CD4-positive, alpha-beta T cell (primary cell): ENCODE data around the gene JAZF1. TPM values are rescaled to one million over a fixed set of nuclear protein-coding genes. Genes with fewer than 3 reads are reported as not detected.
"Not testable (repeated sequence)": the region's sequence is repeated elsewhere in the genome, so short reads cannot be mapped to it uniquely, and the experiment has no call there.

Source experiments
- ATAC-seq: fragments of 200-7000 bp; cut with Tn5 transposase; one replicate; pipeline ENCODE4 v1.10.0; 2022; ENCODE audit warnings: mild to moderate bottlenecking; ENCODE audit not compliant: poor library complexity
- CTCF ChIA-PET: fragments of 350-600 bp; sonication (Branson Sonifier 250); formaldehyde crosslinking; loops from one replicate; lab custom pipeline; 2021; ENCODE audit warnings: antibody characterized with exemption, inconsistent platforms; lab: Charles Lee
- POLR2A ChIA-PET: fragments of 350-600 bp; sonication (Branson Sonifier 250); formaldehyde crosslinking; loops from one replicate; lab custom pipeline; 2021; ENCODE audit warnings: antibody characterized with exemption, inconsistent platforms; lab: Charles Lee
- DNase-seq, 14 experiments: peaks; one replicate each; pipeline ENCODE4 v3.0.0-alpha.2; 2013 to 2020; ENCODE audit warnings: mixed read lengths in 2 of 14
- H3K27ac ChIP-seq, 2 donors: one replicate each; pipeline versions ENCODE4 v1.5.1 to v1.7.0; 2013; ENCODE audit warnings: low read length in 2 of 2, low read depth in 1 of 2, mild to moderate bottlenecking in 1 of 2
- H3K27me3 ChIP-seq, 2 experiments: 1 replicate in 1 of 2; 2 replicates in 1 of 2; pipeline versions ENCODE4 v1.6.1 to v1.7.0; 2013; ENCODE audit warnings: low read length in 2 of 2, control low read depth in 1 of 2, mild to moderate bottlenecking in 1 of 2, moderate library complexity in 1 of 2; ENCODE audit not compliant: insufficient read depth in 2 of 2, control insufficient read depth in 1 of 2
- H3K36me3 ChIP-seq: one replicate; pipeline ENCODE4 v1.6.1; 2013; ENCODE audit warnings: low read length, control low read depth; ENCODE audit not compliant: insufficient read depth
- H3K4me1 ChIP-seq: one replicate; pipeline ENCODE4 v1.6.1; 2013; ENCODE audit warnings: low read length, control low read depth; ENCODE audit not compliant: insufficient read depth
- H3K4me3 ChIP-seq: one replicate; pipeline ENCODE4 v1.5.1; 2013; ENCODE audit warnings: mild to moderate bottlenecking, low read length, moderate library complexity
- H3K9me3 ChIP-seq, 2 experiments: 1 replicate in 1 of 2; 2 replicates in 1 of 2; pipeline versions ENCODE4 v1.6.1 to v1.7.0; 2013; ENCODE audit warnings: low read length in 2 of 2, mild to moderate bottlenecking in 2 of 2, control low read depth in 1 of 2, moderate library complexity in 1 of 2; ENCODE audit not compliant: control insufficient read depth in 1 of 2, insufficient read depth in 1 of 2
- H3K27ac Mint-ChIP-seq: one replicate; pipeline ENCODE4 v1.8.0; 2020; ENCODE audit warnings: mixed read lengths
- H3K27me3 Mint-ChIP-seq: one replicate; pipeline ENCODE4 v1.8.0; 2021; ENCODE audit warnings: mixed read lengths
- H3K36me3 Mint-ChIP-seq: one replicate; pipeline ENCODE4 v1.8.0; 2021; ENCODE audit warnings: low read depth, mixed read lengths
- H3K4me1 Mint-ChIP-seq: one replicate; pipeline ENCODE4 v1.8.0; 2021; ENCODE audit warnings: low read depth, mixed read lengths
- H3K4me3 Mint-ChIP-seq: one replicate; pipeline ENCODE4 v1.8.0; 2020; ENCODE audit warnings: mild to moderate bottlenecking, mixed read lengths
- H3K9me3 Mint-ChIP-seq: one replicate; pipeline ENCODE4 v1.8.0; 2020; ENCODE audit warnings: mixed read lengths
- CTCF ChIP-seq: fragments of 200-600 bp; IDR thresholded peaks from one replicate; pipeline ENCODE4 v1.8.0; 2022; ENCODE audit warnings: antibody characterized with exemption, mild to moderate bottlenecking
- intact Hi-C, 2 experiments: fragments of 100-400 bp; cut with DNase I in 1 of 2; cut with micrococcal nuclease in 1 of 2; formaldehyde crosslinking; loops; one replicate each; pipeline versions ENCODE4 v1.15.1 to v1.9.0; 2023 to 2025; cut with DNase I, micrococcal nuclease
- total RNA-seq, 174 experiments: library from RNA in 2 of 174; stranded (reverse) in 2 of 174; gene quantifications; one replicate each; pipeline ENCODE4 v1.2.3 and lab custom pipeline; 2021 to 2026

Gene JAZF1
- total RNA-seq, 2 experiments from 2014 or later: 9.9 to 11.1 TPM

DNA sequence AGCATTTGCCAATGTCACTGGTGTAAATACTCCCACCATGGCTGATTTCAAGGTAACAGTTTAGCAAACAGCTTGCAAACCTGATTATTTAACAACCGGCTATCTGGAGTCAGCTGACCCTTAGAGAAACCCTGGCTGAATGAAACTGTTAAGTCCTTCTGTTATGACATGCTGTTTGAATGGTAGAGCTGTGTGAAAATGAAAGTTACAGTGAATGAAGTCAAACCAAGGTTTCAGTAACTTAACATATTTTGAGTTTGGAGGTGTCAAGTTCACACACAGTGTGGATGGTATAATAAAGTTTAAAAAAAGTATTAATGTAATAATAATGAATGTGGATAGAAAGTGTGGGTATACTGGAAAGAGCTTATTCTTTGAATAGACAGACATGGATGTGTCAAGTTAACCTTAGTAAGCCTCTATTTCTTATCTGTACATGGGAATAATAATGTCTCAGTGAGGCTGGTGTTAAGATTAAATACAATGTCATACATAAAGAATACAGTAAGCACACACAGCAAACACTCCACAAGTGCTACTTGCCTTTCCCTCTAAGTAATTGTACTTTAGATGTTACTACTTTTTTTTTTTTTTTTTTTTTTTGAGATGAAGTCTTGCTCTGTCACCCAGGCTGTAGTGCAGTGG lies 290.3 kb downstream of the JAZF1 start:
- ATAC-seq: no peak
- no peak overlapping the region for H3K4me3 ChIP-seq
- CTCF ChIA-PET: interaction anchor here (0.6 kb wide), 1 partner anchor 137 kb away, joined by 3 read pairs; no protein-coding TSS in a partner anchor
- Mint-ChIP-seq H3K27ac (no peak overlapping the region), H3K27me3 (no peaks in the 10 kb centered on the region), H3K9me3 (no peaks in the 10 kb centered on the region), H3K4me3 (no peak overlapping the region), H3K36me3 (peaks cover 33% of the 10 kb centered on the region), H3K4me1 (peaks cover 2% of the 10 kb centered on the region)
- intact Hi-C loops: no loop called here
- TF ChIP-seq CTCF: no peak
- POLR2A ChIA-PET: interaction anchor here (0.8 kb wide), 1 partner anchor 10 kb away, joined by 3 read pairs; no protein-coding TSS in a partner anchor
- no peaks in the 10 kb centered on the region for H3K27me3 ChIP-seq
- no peaks in the 10 kb centered on the region for H3K9me3 ChIP-seq
- no peak for DNase-seq
- H3K36me3 ChIP-seq: peaks cover 9% of the 10 kb centered on the region
- H3K27ac ChIP-seq: no peak overlapping the region
- no peaks in the 10 kb centered on the region for H3K4me1 ChIP-seq

DNA sequence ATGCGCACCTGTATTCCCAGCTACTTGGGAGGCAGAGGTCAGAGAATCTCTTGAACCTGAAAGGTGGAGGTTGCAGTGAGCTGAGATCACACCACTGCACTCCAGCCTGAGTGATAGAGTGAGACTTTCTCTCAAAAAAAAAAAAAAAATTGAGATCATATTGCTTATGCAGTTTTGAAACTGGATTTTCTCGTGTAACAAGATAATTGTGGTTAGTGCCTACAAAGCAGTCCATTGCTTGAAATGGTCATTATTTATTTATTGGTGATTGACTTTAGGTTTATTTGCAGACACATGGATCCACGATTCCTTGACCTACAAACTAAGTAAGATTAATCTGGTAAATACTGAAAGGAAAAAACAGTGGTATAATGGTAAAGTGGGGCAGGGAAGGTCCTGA lies 290.8 kb downstream of the JAZF1 start:
- no peaks in the 10 kb centered on the region for H3K4me1 ChIP-seq
- Mint-ChIP-seq H3K36me3 (peaks cover 33% of the 10 kb centered on the region), H3K9me3 (no peaks in the 10 kb centered on the region), H3K27ac (no peak overlapping the region), H3K27me3 (no peaks in the 10 kb centered on the region), H3K4me3 (no peak overlapping the region), H3K4me1 (no peaks in the 10 kb centered on the region)
- H3K4me3 ChIP-seq: no peak overlapping the region
- no peak for TF ChIP-seq CTCF
- POLR2A ChIA-PET: interaction anchor here (0.8 kb wide), 1 partner anchor 11 kb away, joined by 3 read pairs; no protein-coding TSS in a partner anchor
- intact Hi-C loops: no loop called here
- no peak overlapping the region for H3K27ac ChIP-seq
- H3K27me3 ChIP-seq: no peaks in the 10 kb centered on the region
- ATAC-seq (no peak), DNase-seq (no peak)
- CTCF ChIA-PET: no interaction called here
- H3K36me3 ChIP-seq: peaks cover 9% of the 10 kb centered on the region
- no peaks in the 10 kb centered on the region for H3K9me3 ChIP-seq

DNA sequence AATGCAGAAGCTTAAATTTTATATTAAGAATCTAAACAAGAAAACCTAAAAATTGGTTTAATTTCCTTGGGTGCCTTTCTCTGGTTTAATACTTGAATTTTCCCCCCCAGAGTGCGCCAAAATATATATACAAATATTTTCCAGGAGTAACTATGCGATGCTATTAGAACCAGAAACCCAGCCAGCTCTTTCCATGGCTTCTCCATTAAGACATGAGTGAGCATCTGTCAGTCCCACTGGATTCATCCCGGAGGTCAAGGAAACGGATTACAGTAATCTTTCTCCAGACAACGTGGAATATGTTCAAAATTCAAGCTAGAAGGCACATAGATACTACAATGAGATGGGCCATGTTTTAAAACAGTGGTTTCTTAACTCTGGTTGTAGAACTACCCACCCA lies 291.9 kb downstream of the JAZF1 start:
- Histone ChIP-seq H3K27ac (no peak overlapping the region), H3K9me3 (no peaks in the 10 kb centered on the region), H3K27me3 (no peaks in the 10 kb centered on the region), H3K4me1 (no peaks in the 10 kb centered on the region), H3K4me3 (no peak overlapping the region), H3K36me3 (peaks cover 5% of the 10 kb centered on the region)
- intact Hi-C loops: no loop called here
- no peak overlapping the region for H3K4me3 Mint-ChIP-seq
- CTCF ChIA-PET: no interaction called here
- DNase-seq (no peak), ATAC-seq (no peak)
- H3K4me1 Mint-ChIP-seq: no peaks in the 10 kb centered on the region
- H3K27me3 Mint-ChIP-seq: no peaks in the 10 kb centered on the region
- POLR2A ChIA-PET: no interaction called here
- H3K27ac Mint-ChIP-seq: no peak overlapping the region
- TF ChIP-seq CTCF: no peak
- H3K9me3 Mint-ChIP-seq: no peaks in the 10 kb centered on the region
- H3K36me3 Mint-ChIP-seq: peaks cover 25% of the 10 kb centered on the region

- H3K4me3 Mint-ChIP-seq, H3K27ac Mint-ChIP-seq, intact Hi-C loops, DNase-seq, H3K4me1 ChIP-seq, H3K36me3 Mint-ChIP-seq, H3K9me3 ChIP-seq, H3K27me3 ChIP-seq, H3K27ac ChIP-seq, H3K36me3 ChIP-seq, H3K4me1 Mint-ChIP-seq, H3K27me3 Mint-ChIP-seq, CTCF ChIA-PET, H3K4me3 ChIP-seq, H3K9me3 Mint-ChIP-seq, ATAC-seq, POLR2A ChIA-PET: not testable (repeated sequence)
Observed at GRCh38 chr7:27886710-27887109, 293.9 kb downstream of the JAZF1 start.
